RWPE2 (cell line): ENCODE measurements around the gene TIMM50.
"Not testable (repeated sequence)": the region's sequence is repeated elsewhere in the genome, so short reads cannot be mapped to it uniquely, and the experiment has no call there.

Source experiments
- ATAC-seq: fragments of 200-7000 bp; cut with Tn5 transposase; 3 replicates; pipeline ENCODE4 v1.9.1; 2021; ENCODE audit warnings: low read depth
- DNase-seq: peaks from one replicate; pipeline ENCODE4 v3.0.0-alpha.2; 2020; ENCODE audit warnings: low spot score
- H3K27ac ChIP-seq: fragments of 450-650 bp; 2 replicates; pipeline ENCODE4 v1.5.1; 2017; ENCODE audit warnings: mild to moderate bottlenecking; ENCODE audit not compliant: poor library complexity, severe bottlenecking
- H3K27me3 ChIP-seq: fragments of 250-450 bp; sonication (Bioruptor Pico); 2 replicates; pipeline ENCODE4 v1.5.1; 2021; ENCODE audit warnings: mild to moderate bottlenecking, moderate library complexity; ENCODE audit not compliant: insufficient read depth, poor library complexity, severe bottlenecking
- H3K36me3 ChIP-seq: fragments of 250-450 bp; sonication (Bioruptor Pico); 2 replicates; pipeline ENCODE4 v1.5.1; 2020; ENCODE audit warnings: low read depth, mild to moderate bottlenecking, moderate library complexity
- H3K4me1 ChIP-seq: fragments of 250-450 bp; sonication (Bioruptor Pico); 2 replicates; pipeline ENCODE4 v1.5.1; 2021; ENCODE audit warnings: mild to moderate bottlenecking, moderate library complexity; ENCODE audit not compliant: insufficient read depth, poor library complexity, severe bottlenecking
- H3K4me3 ChIP-seq: fragments of 250-450 bp; sonication (Bioruptor Pico); 2 replicates; pipeline ENCODE4 v1.5.1; 2021; ENCODE audit warnings: mild to moderate bottlenecking, moderate library complexity; ENCODE audit not compliant: severe bottlenecking
- H3K9me3 ChIP-seq: fragments of 250-450 bp; sonication (Bioruptor Pico); 2 replicates; pipeline ENCODE4 v1.5.1; 2021; ENCODE audit warnings: mild to moderate bottlenecking, moderate library complexity; ENCODE audit not compliant: severe bottlenecking
- TF ChIP-seq, protein P1 (sequence below): fragments of 450-650 bp; IDR thresholded peaks from one replicate; pipeline ENCODE4 v1.5.1; 2017; ENCODE audit warnings: mild to moderate bottlenecking, moderate library complexity; ENCODE audit not compliant: poor library complexity, severe bottlenecking

Gene TIMM50

DNA sequence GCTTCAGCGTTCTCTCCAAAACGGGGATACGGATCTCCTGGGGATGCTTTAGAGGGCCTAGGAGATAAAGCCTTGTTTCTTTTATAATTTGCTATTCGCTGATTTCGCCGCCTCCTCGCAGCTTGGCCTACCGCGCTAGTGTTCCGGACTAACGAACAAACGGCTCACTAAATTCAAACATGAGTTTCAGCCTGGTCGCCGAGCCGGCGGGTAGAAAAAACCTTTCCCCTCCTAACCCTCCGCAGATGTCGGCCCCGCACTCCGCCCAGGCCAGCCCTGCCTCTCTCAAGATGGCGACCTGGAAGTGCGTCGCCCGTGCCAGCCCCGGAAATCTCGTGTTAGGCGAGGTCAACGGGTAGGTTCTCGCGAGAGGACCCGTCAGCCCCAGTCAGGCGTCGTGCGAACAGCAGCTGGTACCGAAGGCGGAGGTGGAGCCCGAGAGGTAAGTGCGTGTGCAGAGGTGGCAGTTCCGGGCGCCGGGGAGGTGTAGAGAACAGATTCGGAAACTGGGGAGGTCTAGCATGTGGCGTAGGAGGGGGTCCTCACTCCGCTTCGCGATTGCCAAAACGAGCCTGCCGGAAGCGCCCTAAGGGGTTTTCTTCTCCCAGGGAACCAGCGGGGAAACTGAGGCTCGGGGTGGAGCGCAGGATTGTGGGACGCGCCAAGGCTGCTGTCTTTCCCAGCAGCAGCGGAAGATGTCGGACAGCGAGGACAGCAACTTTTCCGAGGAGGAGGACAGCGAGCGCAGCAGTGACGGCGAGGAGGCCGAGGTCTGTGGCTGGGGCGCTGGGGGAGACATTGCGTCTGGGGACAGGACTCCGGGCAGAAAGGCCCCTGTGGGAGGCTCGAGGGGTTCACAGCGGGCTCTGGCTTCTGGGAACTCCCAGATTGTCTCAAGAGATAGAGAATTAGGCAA is 35.2 kb upstream of the TIMM50 start, which contains the start of gene SUPT5H:
SUPT5H (plus strand) TSS at position 387 of the 916 bp plus-strand sequence; CDS start at position 696, 309 bp downstream.
- peak; percentile 98 for DNase-seq
- Histone ChIP-seq H3K36me3 (peaks cover 15% of the 10 kb centered on the region), H3K27ac (peak within 1 kb of the TSS; percentile 57), H3K9me3 (no peaks in the 10 kb centered on the region), H3K4me1 (peaks cover 13% of the 10 kb centered on the region), H3K4me3 (peak within 1 kb of the TSS; percentile 76), H3K27me3 (no peaks in the 10 kb centered on the region)
- ATAC-seq: peak; percentile 94
- TF ChIP-seq, protein P1, sequence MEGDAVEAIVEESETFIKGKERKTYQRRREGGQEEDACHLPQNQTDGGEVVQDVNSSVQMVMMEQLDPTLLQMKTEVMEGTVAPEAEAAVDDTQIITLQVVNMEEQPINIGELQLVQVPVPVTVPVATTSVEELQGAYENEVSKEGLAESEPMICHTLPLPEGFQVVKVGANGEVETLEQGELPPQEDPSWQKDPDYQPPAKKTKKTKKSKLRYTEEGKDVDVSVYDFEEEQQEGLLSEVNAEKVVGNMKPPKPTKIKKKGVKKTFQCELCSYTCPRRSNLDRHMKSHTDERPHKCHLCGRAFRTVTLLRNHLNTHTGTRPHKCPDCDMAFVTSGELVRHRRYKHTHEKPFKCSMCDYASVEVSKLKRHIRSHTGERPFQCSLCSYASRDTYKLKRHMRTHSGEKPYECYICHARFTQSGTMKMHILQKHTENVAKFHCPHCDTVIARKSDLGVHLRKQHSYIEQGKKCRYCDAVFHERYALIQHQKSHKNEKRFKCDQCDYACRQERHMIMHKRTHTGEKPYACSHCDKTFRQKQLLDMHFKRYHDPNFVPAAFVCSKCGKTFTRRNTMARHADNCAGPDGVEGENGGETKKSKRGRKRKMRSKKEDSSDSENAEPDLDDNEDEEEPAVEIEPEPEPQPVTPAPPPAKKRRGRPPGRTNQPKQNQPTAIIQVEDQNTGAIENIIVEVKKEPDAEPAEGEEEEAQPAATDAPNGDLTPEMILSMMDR: no peak

DNA sequence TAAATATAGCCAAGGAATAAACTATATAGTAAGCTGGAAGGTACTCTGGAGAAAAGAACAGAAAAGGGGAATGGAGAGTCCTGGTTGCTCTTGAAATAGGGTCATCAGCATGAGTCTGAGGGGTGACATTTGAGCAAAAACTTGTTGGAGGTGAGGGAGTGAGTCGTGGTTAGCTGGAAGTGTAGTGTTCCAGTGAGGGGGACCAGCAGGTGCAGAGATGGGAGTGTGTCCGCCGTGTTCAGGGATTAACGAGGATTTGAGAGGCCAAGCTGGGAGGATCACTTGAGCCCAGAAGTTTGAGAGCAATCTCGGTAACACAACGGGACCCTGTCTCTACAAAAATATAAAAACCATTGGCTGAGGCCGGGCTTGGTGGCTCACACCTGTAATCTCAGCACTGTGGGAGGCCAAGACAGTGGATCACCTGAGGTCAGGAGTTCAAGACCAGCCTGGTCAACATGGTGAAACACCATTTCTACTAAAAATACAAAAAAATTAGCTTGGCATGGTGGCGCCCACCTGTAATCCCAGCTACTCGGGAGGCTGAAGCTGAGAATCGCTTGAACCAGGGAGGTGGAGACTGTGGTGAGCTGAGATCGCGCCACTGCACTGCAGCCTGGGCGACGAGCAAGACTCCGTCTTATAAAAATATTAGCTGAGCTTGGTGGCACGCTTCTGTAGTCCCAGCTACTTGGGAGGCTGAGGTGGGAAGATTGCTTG is 34.1 kb upstream of the TIMM50 start:
- Histone ChIP-seq H3K4me1 (peaks cover 13% of the 10 kb centered on the region), H3K9me3 (no peaks in the 10 kb centered on the region), H3K27me3 (no peaks in the 10 kb centered on the region), H3K36me3 (peaks cover 21% of the 10 kb centered on the region), H3K27ac (peak overlapping the region; percentile 57), H3K4me3 (peak overlapping the region; percentile 76)
- no peak for ATAC-seq
- TF ChIP-seq, protein P1: no peak
- DNase-seq: no peak

DNA sequence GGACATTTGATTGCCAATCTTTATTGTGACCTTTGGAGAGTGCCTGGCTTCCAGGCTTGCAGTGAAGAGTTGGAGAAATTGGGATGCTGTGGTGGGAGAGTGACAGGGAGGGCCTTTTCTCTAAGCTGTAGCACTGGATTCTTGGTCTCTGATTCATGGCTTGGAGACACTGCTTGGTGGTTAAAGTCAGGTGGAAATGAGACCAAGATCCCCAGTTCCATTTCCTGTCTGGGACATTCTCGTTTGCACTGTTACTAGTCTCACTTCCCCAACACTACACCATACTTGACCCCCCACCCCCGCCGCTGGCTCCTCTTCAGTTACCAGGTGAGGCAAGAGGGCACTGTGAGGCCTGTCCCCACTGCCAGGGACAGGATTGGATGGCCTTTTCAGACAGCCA is 32.4 kb upstream of the TIMM50 start:
- no peak for DNase-seq
- H3K4me1 ChIP-seq: peaks cover 13% of the 10 kb centered on the region
- TF ChIP-seq, protein P1: no peak
- 0 out of 3 replicates have a peak, but pooled peaks have one; percentile 14 for ATAC-seq
- no peak overlapping the region for H3K4me3 ChIP-seq
- peak overlapping the region; percentile 31 for H3K27ac ChIP-seq
- no peaks in the 10 kb centered on the region for H3K9me3 ChIP-seq
- H3K36me3 ChIP-seq: peaks cover 38% of the 10 kb centered on the region
- H3K27me3 ChIP-seq: no peaks in the 10 kb centered on the region

DNA sequence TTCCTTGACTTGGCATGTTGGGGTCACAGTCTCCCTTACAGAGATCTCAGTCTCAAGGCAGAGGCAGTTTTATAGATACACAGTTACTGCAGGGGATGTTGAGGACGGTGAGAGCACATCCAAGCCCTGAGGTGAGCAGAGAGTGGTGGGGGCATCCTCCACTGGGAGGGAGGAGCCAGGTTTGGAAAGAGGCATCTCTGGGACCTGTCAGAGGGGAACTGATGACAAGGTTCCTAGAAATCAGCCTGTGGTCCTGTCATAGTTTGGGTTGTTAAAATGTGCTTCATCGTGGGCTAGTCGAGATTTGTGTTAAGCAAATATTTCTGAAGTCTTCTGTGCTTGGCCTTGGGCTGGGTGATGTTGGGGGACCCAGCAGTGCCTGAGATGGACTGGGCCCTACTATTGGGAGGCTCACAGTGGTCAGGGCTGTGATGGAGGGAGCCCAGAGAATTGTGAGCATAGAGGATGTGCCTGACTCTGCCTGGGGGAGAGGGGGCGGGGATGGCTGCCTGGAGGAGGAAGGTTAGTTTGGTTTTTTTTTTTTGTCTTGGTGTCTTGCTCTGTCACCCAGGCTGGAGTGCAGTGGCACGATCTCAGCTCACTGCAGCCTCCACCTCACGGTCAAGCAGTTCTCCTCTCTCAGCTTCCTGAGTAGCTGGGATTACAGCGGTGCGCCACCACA is 31.4 kb upstream of the TIMM50 start:
- Histone ChIP-seq H3K4me3 (no peak overlapping the region), H3K4me1 (peaks cover 13% of the 10 kb centered on the region), H3K27me3 (no peaks in the 10 kb centered on the region), H3K36me3 (peaks cover 44% of the 10 kb centered on the region), H3K9me3 (no peaks in the 10 kb centered on the region), H3K27ac (no peak overlapping the region)
- no peak for ATAC-seq
- TF ChIP-seq, protein P1: no peak
- no peak for DNase-seq

DNA sequence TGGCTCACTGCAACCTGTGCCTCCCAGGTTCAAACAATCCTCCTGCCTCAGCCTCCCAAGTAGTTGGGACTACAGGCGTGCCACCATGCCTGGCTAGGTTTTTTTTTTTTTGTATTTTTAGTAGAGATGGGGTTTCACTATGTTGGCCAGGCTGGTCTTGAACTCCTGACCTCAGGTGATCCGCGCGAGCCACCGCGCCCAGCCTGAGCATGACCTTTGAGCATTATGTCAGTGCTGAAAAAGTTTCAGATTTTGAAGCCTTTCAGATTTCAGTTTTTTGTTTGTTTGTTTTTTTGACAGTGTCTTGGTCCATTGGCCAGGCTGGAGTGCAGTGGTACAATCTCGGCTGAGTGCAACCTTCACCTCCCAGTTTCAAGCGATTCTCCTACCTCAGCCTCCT is 29.4 kb upstream of the TIMM50 start:
- H3K36me3 ChIP-seq: peaks cover 54% of the 10 kb centered on the region
- H3K4me1 ChIP-seq: peaks cover 11% of the 10 kb centered on the region
- not testable (repeated sequence) for H3K4me3 ChIP-seq, DNase-seq, H3K27me3 ChIP-seq, ATAC-seq, H3K27ac ChIP-seq, H3K9me3 ChIP-seq
